Measurements from ENCODE around the gene TMEM240. TPM values are rescaled to one million over a fixed set of nuclear protein-coding genes. Genes with fewer than 3 reads are reported as not detected.

Gene TMEM240
- total RNA-seq (2014; rRNA removed; shearing (Covaris generic)), result 0.74 and 5.1 TPM in 2 replicates
- polyA plus RNA-seq (2016; fragmentation: Nextera tagmentation; extraction: Ambion mirVana), result 1.8 and 1.9 TPM in 2 replicates
- long read RNA-seq, result 0 reads

DNA sequence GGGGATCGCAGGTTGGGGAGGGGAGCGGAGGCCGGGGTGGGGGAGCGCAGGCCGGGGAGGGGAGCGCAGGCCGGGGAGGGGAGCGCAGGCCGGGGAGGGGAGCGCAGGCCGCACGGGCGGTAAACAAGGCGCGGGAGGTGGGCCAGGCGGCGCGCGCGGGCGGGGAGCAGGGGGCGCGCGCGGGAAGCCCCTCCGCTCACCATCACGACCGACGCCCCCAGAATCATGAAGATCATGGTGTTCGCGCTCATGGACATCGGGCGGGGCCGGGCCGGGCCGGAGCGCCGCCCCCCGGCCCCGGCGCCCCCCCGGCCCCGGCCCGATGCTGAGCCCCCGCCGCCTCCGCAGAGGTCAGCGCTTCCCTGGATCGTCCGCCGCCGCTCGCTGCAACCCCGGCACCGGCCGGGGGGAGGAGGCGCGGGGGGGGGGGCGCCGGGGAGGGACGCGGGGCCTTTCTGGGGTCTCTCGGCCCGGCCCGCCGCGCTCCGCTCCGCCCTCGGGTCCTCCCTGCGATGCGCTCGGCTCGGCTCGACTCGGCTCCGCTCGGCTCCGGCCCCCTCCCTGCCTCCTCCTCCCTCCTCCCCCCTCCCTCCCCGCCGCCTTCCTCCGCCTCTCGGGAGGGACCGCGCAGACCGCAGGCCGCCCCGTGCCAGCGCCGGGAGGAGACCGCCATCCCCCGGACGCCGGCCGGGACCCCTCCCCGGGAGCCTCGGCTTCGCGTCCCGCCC, at the start of gene TMEM240:
TMEM240 (minus strand) TSS at position 535 of the 728 bp plus-strand sequence; CDS start at position 257, 278 bp downstream.
- peaks cover 24% of the 10 kb centered on the region for H3F3A ChIP-seq (replicated peaks; ENCODE audit: low read depth)
- Mint-ChIP-seq H3K4me1 (peaks cover 8% of the 10 kb centered on the region), H3K27ac (no peak within 1 kb of the TSS), H3K36me3 (ENCODE audit: low read depth) (peaks cover 23% of the 10 kb centered on the region), H3K27me3 (ENCODE audit: insufficient read depth, low read depth, poor library complexity) (peaks cover 15% of the 10 kb centered on the region), H3K4me3 (peak within 1 kb of the TSS; percentile 73), H3K9me3 (no peaks in the 10 kb centered on the region)
- no peaks in the 10 kb centered on the region; the same call in 1 of the 2 replicates for H3K4me1 ChIP-seq (ENCODE audit: insufficient read depth)
- ATAC-seq (peak; percentile 75), DNase-seq (ENCODE audit: low spot score) (peak; percentile 91)
- peaks cover 4% of the 10 kb centered on the region; the same call in 1 of the 2 replicates for H4K20me1 ChIP-seq (replicated peaks; ENCODE audit: insufficient read depth)
- no peaks in the 10 kb centered on the region for H3K27me3 ChIP-seq (ENCODE audit: insufficient read depth)
- no peaks in the 10 kb centered on the region for H3K9me2 ChIP-seq (ENCODE audit: insufficient read depth)
- H2AFZ ChIP-seq, result peak within 1 kb of the TSS; percentile 59; the same call in 1 of the 2 replicates
- H3K27ac ChIP-seq (ENCODE audit: low read depth), result no peak within 1 kb of the TSS
- no peaks in the 10 kb centered on the region for H3K79me2 ChIP-seq (replicated peaks; ENCODE audit: insufficient read depth)
- peak within 1 kb of the TSS; percentile 86 for H3K4me3 ChIP-seq
- TF ChIP-seq POLR2AphosphoS5 (IDR thresholded peaks at IDR 0.05; ENCODE audit: low read depth) (0 out of 2 replicates have a peak, but pooled peaks have one; percentile 53), EZH2 (IDR thresholded peaks at IDR 0.05; ENCODE audit: low read depth, unreplicated experiment) (no peak), STAT1 (IDR thresholded peaks at IDR 0.05; ENCODE audit: unreplicated experiment) (no peak), ZNF114 (CRISPR knock-in tag; IDR thresholded peaks at IDR 0.05) (no peak)
- TF ChIP-seq, protein P1, sequence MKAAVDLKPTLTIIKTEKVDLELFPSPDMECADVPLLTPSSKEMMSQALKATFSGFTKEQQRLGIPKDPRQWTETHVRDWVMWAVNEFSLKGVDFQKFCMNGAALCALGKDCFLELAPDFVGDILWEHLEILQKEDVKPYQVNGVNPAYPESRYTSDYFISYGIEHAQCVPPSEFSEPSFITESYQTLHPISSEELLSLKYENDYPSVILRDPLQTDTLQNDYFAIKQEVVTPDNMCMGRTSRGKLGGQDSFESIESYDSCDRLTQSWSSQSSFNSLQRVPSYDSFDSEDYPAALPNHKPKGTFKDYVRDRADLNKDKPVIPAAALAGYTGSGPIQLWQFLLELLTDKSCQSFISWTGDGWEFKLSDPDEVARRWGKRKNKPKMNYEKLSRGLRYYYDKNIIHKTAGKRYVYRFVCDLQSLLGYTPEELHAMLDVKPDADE (IDR thresholded peaks at IDR 0.05), result no peak
- H3K4me2 ChIP-seq, result peak within 1 kb of the TSS; percentile 88
- no peaks in the 10 kb centered on the region for H3K36me3 ChIP-seq (ENCODE audit: insufficient read depth)

DNA sequence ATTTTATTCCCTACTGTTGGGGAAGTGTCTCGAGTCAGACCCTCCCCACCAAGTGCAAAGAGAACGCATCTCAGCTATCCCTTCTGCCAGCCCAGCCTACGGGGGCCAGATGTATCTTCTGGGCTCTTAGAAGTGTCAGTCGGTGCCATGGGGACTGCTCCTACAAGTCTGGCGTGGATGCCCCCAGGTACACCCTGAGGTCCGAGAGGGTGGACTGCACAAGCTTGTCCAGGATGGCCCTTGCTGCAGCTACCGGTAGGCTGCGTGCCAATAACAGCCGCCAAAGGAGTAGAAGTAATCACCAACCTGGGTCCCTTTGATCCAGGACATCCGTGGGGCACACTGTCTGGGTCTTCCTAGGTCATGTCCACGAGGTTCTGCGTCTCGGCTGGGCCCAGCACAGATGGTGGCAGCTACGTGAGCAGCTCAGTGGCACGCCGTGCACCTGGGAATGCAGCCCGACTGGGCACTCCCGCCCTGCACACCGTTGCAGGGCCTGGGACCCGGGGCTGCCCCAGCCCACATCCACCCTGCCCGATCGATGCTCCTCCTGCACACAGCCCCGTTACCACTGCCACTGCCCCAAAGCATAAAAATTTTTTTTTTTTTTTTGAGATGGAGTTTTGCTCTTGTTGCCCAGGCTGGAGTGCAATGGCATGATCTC, 43.1 kb upstream of the TMEM240 start:
- DNase-seq (ENCODE audit: low spot score) (no peak), ATAC-seq (no peak; the same call in 2 of the 3 replicates)
- H3K9me3 Mint-ChIP-seq, result no peaks in the 10 kb centered on the region
- TF ChIP-seq, protein P2, sequence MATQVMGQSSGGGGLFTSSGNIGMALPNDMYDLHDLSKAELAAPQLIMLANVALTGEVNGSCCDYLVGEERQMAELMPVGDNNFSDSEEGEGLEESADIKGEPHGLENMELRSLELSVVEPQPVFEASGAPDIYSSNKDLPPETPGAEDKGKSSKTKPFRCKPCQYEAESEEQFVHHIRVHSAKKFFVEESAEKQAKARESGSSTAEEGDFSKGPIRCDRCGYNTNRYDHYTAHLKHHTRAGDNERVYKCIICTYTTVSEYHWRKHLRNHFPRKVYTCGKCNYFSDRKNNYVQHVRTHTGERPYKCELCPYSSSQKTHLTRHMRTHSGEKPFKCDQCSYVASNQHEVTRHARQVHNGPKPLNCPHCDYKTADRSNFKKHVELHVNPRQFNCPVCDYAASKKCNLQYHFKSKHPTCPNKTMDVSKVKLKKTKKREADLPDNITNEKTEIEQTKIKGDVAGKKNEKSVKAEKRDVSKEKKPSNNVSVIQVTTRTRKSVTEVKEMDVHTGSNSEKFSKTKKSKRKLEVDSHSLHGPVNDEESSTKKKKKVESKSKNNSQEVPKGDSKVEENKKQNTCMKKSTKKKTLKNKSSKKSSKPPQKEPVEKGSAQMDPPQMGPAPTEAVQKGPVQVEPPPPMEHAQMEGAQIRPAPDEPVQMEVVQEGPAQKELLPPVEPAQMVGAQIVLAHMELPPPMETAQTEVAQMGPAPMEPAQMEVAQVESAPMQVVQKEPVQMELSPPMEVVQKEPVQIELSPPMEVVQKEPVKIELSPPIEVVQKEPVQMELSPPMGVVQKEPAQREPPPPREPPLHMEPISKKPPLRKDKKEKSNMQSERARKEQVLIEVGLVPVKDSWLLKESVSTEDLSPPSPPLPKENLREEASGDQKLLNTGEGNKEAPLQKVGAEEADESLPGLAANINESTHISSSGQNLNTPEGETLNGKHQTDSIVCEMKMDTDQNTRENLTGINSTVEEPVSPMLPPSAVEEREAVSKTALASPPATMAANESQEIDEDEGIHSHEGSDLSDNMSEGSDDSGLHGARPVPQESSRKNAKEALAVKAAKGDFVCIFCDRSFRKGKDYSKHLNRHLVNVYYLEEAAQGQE (IDR thresholded peaks at IDR 0.05; ENCODE audit: unreplicated experiment), result no peak
- TF ChIP-seq STAT1 (IDR thresholded peaks at IDR 0.05; ENCODE audit: unreplicated experiment) (no peak), ZNF114 (CRISPR knock-in tag; IDR thresholded peaks at IDR 0.05) (no peak), EZH2 (IDR thresholded peaks at IDR 0.05; ENCODE audit: low read depth, unreplicated experiment) (no peak), NANOG (IDR thresholded peaks at IDR 0.05; ENCODE audit: borderline replicate concordance) (no peak), EZH2phosphoT487 (IDR thresholded peaks at IDR 0.05; ENCODE audit: unreplicated experiment) (no peak), ZNF331 (CRISPR knock-in tag; IDR thresholded peaks at IDR 0.05; ENCODE audit: low read depth) (no peak), POLR2AphosphoS5 (IDR thresholded peaks at IDR 0.05; ENCODE audit: low read depth) (no peak)
- TF ChIP-seq, protein P1 (IDR thresholded peaks at IDR 0.05), result no peak
- no peaks in the 10 kb centered on the region for H4K20me1 ChIP-seq (replicated peaks; ENCODE audit: insufficient read depth)
- no peaks in the 10 kb centered on the region for H3K36me3 ChIP-seq (ENCODE audit: insufficient read depth)
- no peaks in the 10 kb centered on the region for H3F3A ChIP-seq (replicated peaks; ENCODE audit: low read depth)
- H3K4me1 ChIP-seq (ENCODE audit: insufficient read depth), result no peaks in the 10 kb centered on the region
- H2AFZ ChIP-seq, result no peak overlapping the region
- no peaks in the 10 kb centered on the region for H3K27me3 ChIP-seq (ENCODE audit: insufficient read depth)
- no peak overlapping the region for H3K27ac Mint-ChIP-seq
- peaks cover 6% of the 10 kb centered on the region; the same call in 2 of the 3 replicates for H3K4me1 Mint-ChIP-seq
- no peak overlapping the region for H3K4me3 Mint-ChIP-seq
- H3K9me2 ChIP-seq (ENCODE audit: insufficient read depth), result no peaks in the 10 kb centered on the region
- no peak overlapping the region for H3K27ac ChIP-seq (ENCODE audit: low read depth)
- H3K79me2 ChIP-seq (replicated peaks; ENCODE audit: insufficient read depth), result no peaks in the 10 kb centered on the region
- no peak overlapping the region for H3K4me2 ChIP-seq
- no peaks in the 10 kb centered on the region for H3K36me3 Mint-ChIP-seq (ENCODE audit: low read depth)
- peaks cover 5% of the 10 kb centered on the region for H3K27me3 Mint-ChIP-seq (ENCODE audit: insufficient read depth, low read depth, poor library complexity)
- no peak overlapping the region for H3K4me3 ChIP-seq
